Glutamatergic neuron (in vitro differentiated cells): ENCODE results near the gene IFNB1. TPM values are rescaled to one million over a fixed set of nuclear protein-coding genes. Genes with fewer than 3 reads are reported as not detected.

Experiments
- DNase-seq: peaks from one replicate; pipeline ENCODE4 v3.0.0; 2022
- H3K27ac Mint-ChIP-seq: one replicate; pipeline ENCODE4 v1.8.0; 2020; ENCODE audit warnings: mild to moderate bottlenecking, mixed read lengths, inconsistent platforms; ENCODE audit not compliant: unreplicated experiment
- H3K27me3 Mint-ChIP-seq: one replicate; pipeline ENCODE4 v1.8.0; 2020; ENCODE audit warnings: mild to moderate bottlenecking, moderate library complexity, mixed read lengths, inconsistent platforms; ENCODE audit not compliant: unreplicated experiment
- H3K36me3 Mint-ChIP-seq: one replicate; pipeline ENCODE4 v1.8.0; 2020; ENCODE audit warnings: mild to moderate bottlenecking, mixed read lengths, inconsistent platforms; ENCODE audit not compliant: unreplicated experiment
- H3K4me1 Mint-ChIP-seq: one replicate; pipeline ENCODE4 v1.8.0; 2020; ENCODE audit warnings: mild to moderate bottlenecking, low read depth, mixed read lengths, inconsistent platforms; ENCODE audit not compliant: unreplicated experiment
- H3K4me3 Mint-ChIP-seq: one replicate; pipeline ENCODE4 v1.8.0; 2020; ENCODE audit warnings: mild to moderate bottlenecking, mixed read lengths, inconsistent platforms; ENCODE audit not compliant: unreplicated experiment
- H3K9me3 Mint-ChIP-seq: one replicate; pipeline ENCODE4 v1.8.0; 2020; ENCODE audit warnings: mild to moderate bottlenecking, moderate library complexity, mixed read lengths, inconsistent platforms; ENCODE audit not compliant: unreplicated experiment
- total RNA-seq: library from RNA; stranded (reverse); fragmentation: NEBNext Ultra II Directional; extraction: Animal tissue kit (Norgen Biotek cat#: 25700); gene quantifications from one replicate; pipeline ENCODE4 v1.2.1, GENCODE V29; 2021; ENCODE audit not compliant: unreplicated experiment
- TF ChIP-seq, protein P1 (sequence below): fragments of 200-600 bp; sonication (generic); IDR thresholded peaks from one replicate; pipeline ENCODE4 v1.5.0; 2021; ENCODE audit not compliant: partially characterized antibody, unreplicated experiment

The IFNB1 gene
- total RNA-seq, 1 donor from 2014 or later, result not detected

GRCh38 chr9:21053851-21054250, 23.9 kb downstream of the IFNB1 start:
- TF ChIP-seq, protein P1, sequence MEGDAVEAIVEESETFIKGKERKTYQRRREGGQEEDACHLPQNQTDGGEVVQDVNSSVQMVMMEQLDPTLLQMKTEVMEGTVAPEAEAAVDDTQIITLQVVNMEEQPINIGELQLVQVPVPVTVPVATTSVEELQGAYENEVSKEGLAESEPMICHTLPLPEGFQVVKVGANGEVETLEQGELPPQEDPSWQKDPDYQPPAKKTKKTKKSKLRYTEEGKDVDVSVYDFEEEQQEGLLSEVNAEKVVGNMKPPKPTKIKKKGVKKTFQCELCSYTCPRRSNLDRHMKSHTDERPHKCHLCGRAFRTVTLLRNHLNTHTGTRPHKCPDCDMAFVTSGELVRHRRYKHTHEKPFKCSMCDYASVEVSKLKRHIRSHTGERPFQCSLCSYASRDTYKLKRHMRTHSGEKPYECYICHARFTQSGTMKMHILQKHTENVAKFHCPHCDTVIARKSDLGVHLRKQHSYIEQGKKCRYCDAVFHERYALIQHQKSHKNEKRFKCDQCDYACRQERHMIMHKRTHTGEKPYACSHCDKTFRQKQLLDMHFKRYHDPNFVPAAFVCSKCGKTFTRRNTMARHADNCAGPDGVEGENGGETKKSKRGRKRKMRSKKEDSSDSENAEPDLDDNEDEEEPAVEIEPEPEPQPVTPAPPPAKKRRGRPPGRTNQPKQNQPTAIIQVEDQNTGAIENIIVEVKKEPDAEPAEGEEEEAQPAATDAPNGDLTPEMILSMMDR, result no peak
- no peaks in the 10 kb centered on the region for H3K36me3 Mint-ChIP-seq
- no peaks in the 10 kb centered on the region for H3K27me3 Mint-ChIP-seq
- DNase-seq, result no peak
- no peaks in the 10 kb centered on the region for H3K9me3 Mint-ChIP-seq
- H3K27ac Mint-ChIP-seq, result no peak overlapping the region
- H3K4me3 Mint-ChIP-seq, result no peak overlapping the region
- no peaks in the 10 kb centered on the region for H3K4me1 Mint-ChIP-seq

GRCh38 chr9:21047281-21047691, 30.5 kb downstream of the IFNB1 start:
- TF ChIP-seq, protein P1, result no peak
- H3K4me3 Mint-ChIP-seq, result no peak overlapping the region
- no peak overlapping the region for H3K27ac Mint-ChIP-seq
- H3K9me3 Mint-ChIP-seq, result no peaks in the 10 kb centered on the region
- H3K4me1 Mint-ChIP-seq, result no peaks in the 10 kb centered on the region
- H3K27me3 Mint-ChIP-seq, result peaks cover 1% of the 10 kb centered on the region
- DNase-seq, result no peak
- H3K36me3 Mint-ChIP-seq, result no peaks in the 10 kb centered on the region

- Mint-ChIP-seq H3K27me3 (peaks cover 1% of the 10 kb centered on the region), H3K27ac (no peak overlapping the region), H3K36me3 (no peaks in the 10 kb centered on the region), H3K9me3 (no peaks in the 10 kb centered on the region), H3K4me1 (no peaks in the 10 kb centered on the region), H3K4me3 (no peak overlapping the region)
- no peak for DNase-seq
- TF ChIP-seq, protein P1, result no peak
These were observed 33.9 kb downstream of the IFNB1 start for GRCh38 chr9:21043841-21044240.

DNA sequence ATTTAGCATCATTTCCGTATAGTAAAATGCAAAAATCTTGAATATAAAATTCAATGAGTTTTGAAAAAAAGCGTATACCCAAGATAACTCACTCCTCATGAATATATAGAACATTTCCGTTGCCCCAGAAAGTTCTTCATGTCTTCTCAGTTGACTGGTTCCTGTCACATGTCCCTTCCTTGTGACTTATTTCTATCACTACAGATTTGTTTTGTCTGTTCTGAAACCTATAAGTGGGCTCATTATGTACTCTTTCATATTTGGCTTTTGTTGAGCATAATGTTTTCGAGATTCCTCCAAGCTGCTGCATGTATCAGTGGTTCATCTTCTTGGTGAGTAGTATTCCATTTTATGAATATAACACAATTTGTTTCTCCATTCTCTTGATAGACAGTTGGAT, 35.3 kb downstream of the IFNB1 start:
- Mint-ChIP-seq H3K27ac (no peak overlapping the region), H3K36me3 (no peaks in the 10 kb centered on the region), H3K4me3 (no peak overlapping the region), H3K27me3 (peaks cover 1% of the 10 kb centered on the region), H3K4me1 (no peaks in the 10 kb centered on the region), H3K9me3 (no peaks in the 10 kb centered on the region)
- TF ChIP-seq, protein P1, result no peak
- no peak for DNase-seq

- H3K27me3 Mint-ChIP-seq, result peaks cover 4% of the 10 kb centered on the region
- no peak overlapping the region for H3K27ac Mint-ChIP-seq
- H3K4me1 Mint-ChIP-seq, result no peaks in the 10 kb centered on the region
- no peaks in the 10 kb centered on the region for H3K36me3 Mint-ChIP-seq
- no peak overlapping the region for H3K4me3 Mint-ChIP-seq
- DNase-seq, result no peak
- H3K9me3 Mint-ChIP-seq, result no peaks in the 10 kb centered on the region
- TF ChIP-seq, protein P1, result no peak
These were observed 38.4 kb downstream of the IFNB1 start for GRCh38 chr9:21039302-21039701.
